ENCODE measurements around the gene PLPPR4. TPM values are rescaled to one million over a fixed set of nuclear protein-coding genes. Genes with fewer than 3 reads are reported as not detected.
"Not testable (repeated sequence)": the region's sequence is repeated elsewhere in the genome, so short reads cannot be mapped to it uniquely, and the experiment has no call there.

The PLPPR4 gene
- total RNA-seq, 3 donors from 2014 or later (not counting 1 experiment from before 2014, with no cell fraction given) = 0.05 TPM; not detected in 2

DNA sequence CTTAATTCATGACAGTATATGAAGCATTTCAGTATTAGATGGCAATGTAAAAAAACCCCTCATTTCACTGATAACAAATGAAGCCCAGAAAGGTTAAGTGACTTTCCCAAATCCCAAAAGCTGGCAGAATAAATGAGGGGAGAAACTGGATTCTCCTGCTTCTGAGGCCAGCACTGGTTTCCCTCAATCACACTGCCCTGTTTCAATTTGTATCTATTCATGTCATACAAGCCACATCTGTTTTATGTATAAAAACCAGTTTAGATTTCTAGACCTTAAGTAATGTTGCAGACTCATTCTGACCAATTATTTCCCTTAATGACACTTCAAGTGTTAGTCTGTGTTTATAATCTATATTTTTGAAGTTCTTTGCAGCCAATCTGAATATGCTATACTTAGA, 16.8 kb downstream of the PLPPR4 start:
- intact Hi-C loops (cut with micrococcal nuclease) = no loop called here
- Mint-ChIP-seq H3K4me3 (no peak overlapping the region), H3K36me3 (no peaks in the 10 kb centered on the region), H3K27ac (no peak overlapping the region), H3K4me1 (no peaks in the 10 kb centered on the region), H3K27me3 (ENCODE audit: low read depth in 2 of 2) (no peaks in the 10 kb centered on the region), H3K9me3 (peaks cover 7 to 12% of the 10 kb centered on the region in 2 donors)
- ATAC-seq (no peak), DNase-seq (no peak)
- Histone ChIP-seq H3K27ac (ENCODE audit: low read length) (no peak overlapping the region), H3K9me3 (ENCODE audit: control insufficient read depth, insufficient read depth, low read length) (no peaks in the 10 kb centered on the region), H3K4me3 (ENCODE audit: low read length) (no peak overlapping the region), H3K27me3 (ENCODE audit: control insufficient read depth, insufficient read depth, low read length) (no peaks in the 10 kb centered on the region), H3K4me1 (ENCODE audit: control insufficient read depth, insufficient read depth, low read length) (no peaks in the 10 kb centered on the region), H3K36me3 (ENCODE audit: control insufficient read depth, insufficient read depth, low read length) (no peaks in the 10 kb centered on the region)
- TF ChIP-seq, protein P1, sequence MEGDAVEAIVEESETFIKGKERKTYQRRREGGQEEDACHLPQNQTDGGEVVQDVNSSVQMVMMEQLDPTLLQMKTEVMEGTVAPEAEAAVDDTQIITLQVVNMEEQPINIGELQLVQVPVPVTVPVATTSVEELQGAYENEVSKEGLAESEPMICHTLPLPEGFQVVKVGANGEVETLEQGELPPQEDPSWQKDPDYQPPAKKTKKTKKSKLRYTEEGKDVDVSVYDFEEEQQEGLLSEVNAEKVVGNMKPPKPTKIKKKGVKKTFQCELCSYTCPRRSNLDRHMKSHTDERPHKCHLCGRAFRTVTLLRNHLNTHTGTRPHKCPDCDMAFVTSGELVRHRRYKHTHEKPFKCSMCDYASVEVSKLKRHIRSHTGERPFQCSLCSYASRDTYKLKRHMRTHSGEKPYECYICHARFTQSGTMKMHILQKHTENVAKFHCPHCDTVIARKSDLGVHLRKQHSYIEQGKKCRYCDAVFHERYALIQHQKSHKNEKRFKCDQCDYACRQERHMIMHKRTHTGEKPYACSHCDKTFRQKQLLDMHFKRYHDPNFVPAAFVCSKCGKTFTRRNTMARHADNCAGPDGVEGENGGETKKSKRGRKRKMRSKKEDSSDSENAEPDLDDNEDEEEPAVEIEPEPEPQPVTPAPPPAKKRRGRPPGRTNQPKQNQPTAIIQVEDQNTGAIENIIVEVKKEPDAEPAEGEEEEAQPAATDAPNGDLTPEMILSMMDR (IDR thresholded peaks at IDR 0.05) = no peak

DNA sequence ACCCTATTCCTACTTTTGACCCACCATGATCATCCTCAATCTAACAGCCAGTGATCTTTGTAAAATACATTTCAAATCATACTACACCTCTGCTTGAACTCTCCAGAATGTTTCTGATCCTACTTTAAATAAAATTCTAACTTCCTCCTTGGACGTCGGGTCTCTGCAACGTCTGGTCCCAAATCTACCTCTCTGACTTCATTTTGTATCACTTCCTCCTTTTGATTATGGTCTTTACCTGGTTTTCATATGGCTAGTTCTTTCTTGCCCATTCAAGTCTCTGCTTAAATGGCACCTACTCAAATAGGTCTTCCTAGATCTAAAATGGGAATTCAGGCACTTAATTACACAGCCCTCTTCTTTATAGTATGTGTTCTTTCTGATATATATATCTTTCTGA, 18.2 kb downstream of the PLPPR4 start:
- WGBS (ENCODE audit: insufficient coverage) = 24% methylated on average over 3 of the region's 3 CpGs
- Mint-ChIP-seq H3K9me3 (peaks cover 9 to 19% of the 10 kb centered on the region in 2 donors), H3K27me3 (ENCODE audit: low read depth in 2 of 2) (no peaks in the 10 kb centered on the region), H3K4me3 (no peak overlapping the region), H3K4me1 (no peaks in the 10 kb centered on the region), H3K36me3 (no peaks in the 10 kb centered on the region), H3K27ac (no peak overlapping the region)
- H3K9me3 ChIP-seq (ENCODE audit: control insufficient read depth, insufficient read depth, low read length) = no peaks in the 10 kb centered on the region
- DNase-seq (no peak), ATAC-seq (no peak)
- intact Hi-C loops (cut with micrococcal nuclease) = no loop called here
- TF ChIP-seq, protein P1 (IDR thresholded peaks at IDR 0.05) = no peak
- no peaks in the 10 kb centered on the region for H3K4me1 ChIP-seq (ENCODE audit: control insufficient read depth, insufficient read depth, low read length)
- H3K36me3 ChIP-seq (ENCODE audit: control insufficient read depth, insufficient read depth, low read length) = no peaks in the 10 kb centered on the region
- no peak overlapping the region for H3K4me3 ChIP-seq (ENCODE audit: low read length)
- no peaks in the 10 kb centered on the region for H3K27me3 ChIP-seq (ENCODE audit: control insufficient read depth, insufficient read depth, low read length)
- H3K27ac ChIP-seq (ENCODE audit: low read length) = no peak overlapping the region

DNA sequence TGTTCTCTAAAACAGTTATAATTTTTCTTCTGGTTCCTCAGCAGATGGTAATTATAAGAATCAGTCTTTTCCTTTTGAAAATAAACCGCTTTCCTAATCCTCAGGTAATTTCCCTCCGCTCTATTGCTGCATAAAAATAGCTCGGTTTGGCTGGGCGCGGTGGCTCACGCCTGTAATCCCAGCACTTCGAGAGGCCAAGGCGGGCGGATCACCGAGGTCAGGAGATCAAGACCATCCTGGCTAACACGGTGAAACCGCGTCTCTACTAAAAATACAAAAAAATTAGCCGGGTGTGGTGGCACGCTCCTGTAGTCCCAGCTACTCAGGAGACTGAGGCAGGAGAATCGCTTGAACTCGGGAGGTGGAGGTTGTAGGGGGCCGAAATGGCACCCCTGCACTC, 19.2 kb downstream of the PLPPR4 start:
- H3K27me3 ChIP-seq (ENCODE audit: control insufficient read depth, insufficient read depth, low read length); H3K4me3 ChIP-seq (ENCODE audit: low read length); H3K27ac ChIP-seq (ENCODE audit: low read length); H3K27ac Mint-ChIP-seq; H3K27me3 Mint-ChIP-seq (ENCODE audit: low read depth in 2 of 2); H3K4me1 Mint-ChIP-seq; ATAC-seq; H3K36me3 Mint-ChIP-seq; H3K9me3 ChIP-seq (ENCODE audit: control insufficient read depth, insufficient read depth, low read length); intact Hi-C loops (cut with micrococcal nuclease); H3K36me3 ChIP-seq (ENCODE audit: control insufficient read depth, insufficient read depth, low read length); H3K4me3 Mint-ChIP-seq; H3K4me1 ChIP-seq (ENCODE audit: control insufficient read depth, insufficient read depth, low read length); DNase-seq: not testable (repeated sequence)
- WGBS (ENCODE audit: insufficient coverage) = 94% methylated on average over 18 of the region's 18 CpGs
- H3K9me3 Mint-ChIP-seq = peaks cover 9 to 21% of the 10 kb centered on the region in 2 donors

DNA sequence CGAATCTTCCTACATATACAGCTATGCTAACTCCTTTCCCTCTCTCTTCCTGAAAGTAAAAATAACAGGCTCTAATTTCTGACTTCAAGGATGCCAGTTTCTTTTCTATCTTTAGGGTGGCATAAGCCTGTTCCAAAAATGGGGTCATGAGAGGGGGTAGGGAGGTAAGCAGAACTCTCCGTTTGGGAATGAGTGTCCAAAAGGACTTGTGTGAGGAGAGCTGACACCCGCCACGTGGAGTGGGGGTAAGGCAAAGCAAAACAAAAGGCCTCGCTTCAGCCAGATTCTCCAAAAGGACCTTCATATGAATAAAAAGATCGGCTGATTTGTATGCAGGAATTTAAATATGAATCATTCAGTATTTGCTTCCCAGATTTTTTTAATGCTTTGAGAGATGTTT, 28.6 kb downstream of the PLPPR4 start:
- Mint-ChIP-seq H3K27me3 (ENCODE audit: low read depth in 2 of 2) (no peaks in the 10 kb centered on the region), H3K4me1 (no peaks in the 10 kb centered on the region), H3K4me3 (no peak overlapping the region), H3K9me3 (peaks cover 3 to 8% of the 10 kb centered on the region in 2 donors), H3K36me3 (no peaks in the 10 kb centered on the region), H3K27ac (no peak overlapping the region)
- 83% methylated on average over 6 of the region's 6 CpGs for WGBS (ENCODE audit: insufficient coverage)
- intact Hi-C loops (cut with micrococcal nuclease) = no loop called here
- Histone ChIP-seq H3K36me3 (ENCODE audit: control insufficient read depth, insufficient read depth, low read length) (no peaks in the 10 kb centered on the region), H3K9me3 (ENCODE audit: control insufficient read depth, insufficient read depth, low read length) (no peaks in the 10 kb centered on the region), H3K27ac (ENCODE audit: low read length) (no peak overlapping the region), H3K4me3 (ENCODE audit: low read length) (no peak overlapping the region), H3K27me3 (ENCODE audit: control insufficient read depth, insufficient read depth, low read length) (no peaks in the 10 kb centered on the region), H3K4me1 (ENCODE audit: control insufficient read depth, insufficient read depth, low read length) (no peaks in the 10 kb centered on the region)
- TF ChIP-seq, protein P1 (IDR thresholded peaks at IDR 0.05) = no peak
- DNase-seq (no peak), ATAC-seq (no peak)

All from natural killer cell (primary cell).